A549 (cell line): ENCODE measurements around the gene SOX13. TPM values are rescaled to one million over a fixed set of nuclear protein-coding genes. Genes with fewer than 3 reads are reported as not detected.

Source experiments
- ATAC-seq, 2 experiments: fragments of 200-7000 bp in 1 of 2; fragments of >200 bp in 1 of 2; cut with Nextera tagmentation in 1 of 2; cut with Tn5 transposase in 1 of 2; 3 replicates each; pipeline versions ENCODE4 v1.8.0 to v1.9.1; 2018 to 2020; ENCODE audit warnings: mild to moderate bottlenecking in 1 of 2, moderate library complexity in 1 of 2
- CTCF ChIA-PET: fragments of 300-600 bp; sonication (Branson Sonifier 250); formaldehyde crosslinking; extraction: SDS; loops from one replicate; lab custom pipeline; 2021; ENCODE audit warnings: antibody characterized with exemption, inconsistent platforms; lab: Yijun Ruan, JAX
- POLR2A ChIA-PET: fragments of 350-600 bp; formaldehyde crosslinking; extraction: SDS; loops from one replicate; lab custom pipeline; 2021; ENCODE audit warnings: antibody characterized with exemption, inconsistent platforms; lab: Yijun Ruan, JAX
- DNase-seq, 2 experiments: peaks; one replicate each; pipeline versions ENCODE4 v3.0.0 to v3.0.0-alpha.2; 2011 to 2016; ENCODE audit warnings: low read depth in 1 of 2, low spot score in 1 of 2
- FAIRE-seq: peaks from 2 replicates; lab custom pipeline; 2011; peaks lifted over from hg19 to GRCh38; lab: Jason Lieb, UNC
- H3K27ac ChIP-seq, 2 experiments: fragments of >200 bp; sonication (Bioruptor Twin); formaldehyde crosslinking; 3 replicates each; pipeline ENCODE4 v1.5.1; 2016 to 2017
- H3K4me1 ChIP-seq: fragments of >200 bp; sonication (Bioruptor Twin); formaldehyde crosslinking; 3 replicates; pipeline ENCODE4 v1.6.1; 2016
- H3K4me2 ChIP-seq: fragments of >200 bp; sonication (Bioruptor Twin); formaldehyde crosslinking; 3 replicates; pipeline ENCODE4 v1.6.1; 2016
- H3K4me3 ChIP-seq: fragments of >200 bp; sonication (Bioruptor Twin); formaldehyde crosslinking; 3 replicates; pipeline ENCODE4 v1.5.1; 2016
- H3K9me3 ChIP-seq: fragments of >200 bp; sonication (Bioruptor Twin); formaldehyde crosslinking; 3 replicates; pipeline ENCODE4 v1.6.1; 2016
- CBX8 ChIP-seq: fragments of 200-600 bp; sonication (generic); IDR thresholded peaks from 2 replicates; pipeline ENCODE4 v1.6.1; 2016
- CHD4 ChIP-seq: fragments of 200-600 bp; sonication (generic); IDR thresholded peaks from 2 replicates; pipeline ENCODE4 v1.6.1; 2016; ENCODE audit warnings: antibody characterized with exemption, mild to moderate bottlenecking, borderline replicate concordance
- E2F6 ChIP-seq: IDR thresholded peaks from 2 replicates; pipeline ENCODE4 v1.6.1; 2012; ENCODE audit warnings: low read depth, borderline replicate concordance
- EHMT2 ChIP-seq: fragments of 200-600 bp; sonication (generic); IDR thresholded peaks from 2 replicates; pipeline ENCODE4 v1.6.1; 2016; ENCODE audit warnings: antibody characterized with exemption, low read depth, mild to moderate bottlenecking, moderate library complexity
- EP300 ChIP-seq, 2 experiments: fragments of >200 bp; sonication (Bioruptor Twin); formaldehyde crosslinking; IDR thresholded peaks; 2 replicates in 1 of 2; 3 replicates in 1 of 2; pipeline ENCODE4 v1.6.1; 2016 to 2017
- ESRRA ChIP-seq: fragments of 150-350 bp; IDR thresholded peaks from 2 replicates; pipeline ENCODE4 v1.6.1; 2014; ENCODE audit warnings: mild to moderate bottlenecking, low read length, borderline replicate concordance
- FOSB ChIP-seq: fragments of 250-450 bp; sonication (Bioruptor Pico); IDR thresholded peaks from 2 replicates; pipeline ENCODE4 v1.5.0; 2020; ENCODE audit warnings: mild to moderate bottlenecking, moderate library complexity
- HDAC2 ChIP-seq: fragments of 200-600 bp; sonication (generic); IDR thresholded peaks from 2 replicates; pipeline ENCODE4 v1.6.1; 2016
- HMGXB4 ChIP-seq: fragments of 250-450 bp; sonication (Bioruptor Pico); IDR thresholded peaks from 2 replicates; pipeline ENCODE4 v1.5.0; 2021; ENCODE audit warnings: mild to moderate bottlenecking, moderate library complexity, borderline replicate concordance
- HOXB13 ChIP-seq: fragments of 250-450 bp; sonication (Bioruptor Pico); IDR thresholded peaks from 2 replicates; pipeline ENCODE4 v1.5.0; 2020; ENCODE audit warnings: low read depth, mild to moderate bottlenecking, moderate library complexity
- JUNB ChIP-seq: fragments of >200 bp; sonication (Bioruptor Twin); formaldehyde crosslinking; IDR thresholded peaks from 2 replicates; pipeline ENCODE4 v1.6.1; 2016
- KDM1A ChIP-seq: fragments of 200-600 bp; sonication (generic); IDR thresholded peaks from 2 replicates; pipeline ENCODE4 v1.6.1; 2016; ENCODE audit warnings: low read depth, mild to moderate bottlenecking
- KDM5A ChIP-seq: fragments of 200-600 bp; sonication (generic); IDR thresholded peaks from 2 replicates; pipeline ENCODE4 v1.6.1; 2016; ENCODE audit warnings: antibody characterized with exemption, mild to moderate bottlenecking
- POLR2A ChIP-seq: IDR thresholded peaks from 2 replicates; pipeline ENCODE4 v1.6.1; 2012; ENCODE audit warnings: mild to moderate bottlenecking, low read length
- POLR2AphosphoS2 ChIP-seq: conservative IDR thresholded peaks from 2 replicates; pipeline ENCODE4 v1.6.1; 2012; ENCODE audit warnings: low read length, improper control_type of control experiment, inconsistent platforms
- RARB ChIP-seq: fragments of 250-450 bp; sonication (Bioruptor Pico); IDR thresholded peaks from 2 replicates; pipeline ENCODE4 v1.8.0; 2021; ENCODE audit warnings: mild to moderate bottlenecking, moderate library complexity
- RNF2 ChIP-seq: fragments of 200-600 bp; sonication (generic); IDR thresholded peaks from 2 replicates; pipeline ENCODE4 v1.6.1; 2016; ENCODE audit warnings: low read depth, mild to moderate bottlenecking, antibody characterized with exemption, moderate library complexity, borderline replicate concordance
- SMC3 ChIP-seq: fragments of >200 bp; sonication (Bioruptor Twin); formaldehyde crosslinking; IDR thresholded peaks from 3 replicates; pipeline ENCODE4 v1.6.1; 2018; ENCODE audit warnings: inconsistent platforms
- ZC3H11A ChIP-seq: fragments of 450-650 bp; IDR thresholded peaks from 2 replicates; pipeline ENCODE4 v1.6.1; 2014; ENCODE audit warnings: antibody characterized with exemption, mild to moderate bottlenecking
- WGBS: methylation state at CpG from one replicate; pipeline ENCODE4 v1.1.6; 2017; ENCODE audit errors: missing lambda C conversion rate; 5-methylcytosine and 5-hydroxymethylcytosine counted together
- polyA plus RNA-seq, 4 experiments: library from polyadenylated mRNA; depleted of rRNA in 3 of 4; stranded (reverse); fragments of >200 nt; fragmentation: RNase III in 1 of 4; extraction: RNeasy Plus Mini Kit Qiagen cat#74134 plus additional on column Dnase treatment in 1 of 4; gene quantifications; 2 replicates in 3 of 4; 3 replicates in 1 of 4; pipeline ENCODE4 v1.2.3, GENCODE V29; 2011 to 2017
- TF ChIP-seq, protein P1 (sequence below): fragments of 200-600 bp; sonication (generic); IDR thresholded peaks from 2 replicates; pipeline ENCODE4 v1.6.1; 2016; ENCODE audit warnings: antibody characterized with exemption, mild to moderate bottlenecking, moderate library complexity
- TF ChIP-seq, protein P2 (sequence below): fragments of >200 bp; sonication (Bioruptor Twin); formaldehyde crosslinking; IDR thresholded peaks from 2 replicates; pipeline ENCODE4 v1.6.1; 2016

The SOX13 gene
- polyA plus RNA-seq, 2 of the 4 experiments (the other 2 are of a cell fraction) = 6.8 to 9.8 TPM

GRCh38 chr1:204094856-204095634 is 22.1 kb downstream of the SOX13 start:
- no peak overlapping the region for H3K4me3 ChIP-seq
- H3K4me2 ChIP-seq = no peak overlapping the region
- CTCF ChIA-PET = interaction anchor here (3.0 kb wide), 1 partner anchor 224 kb away, joined by 11 read pairs; no protein-coding TSS in a partner anchor
- 89% methylated on average over 15 of the region's 15 CpGs for whole genome bisulfite sequencing
- no peak for FAIRE-seq
- TF ChIP-seq E2F6 (no peak), HOXB13 (CRISPR knock-in tag) (no peak), KDM5A (no peak), FOSB (CRISPR knock-in tag) (no peak), SMC3 (no peak), ZC3H11A (no peak), KDM1A (no peak)
- POLR2A ChIA-PET = no interaction called here
- no peak for DNase-seq
- H3K27ac ChIP-seq = 0 out of 6 replicates have a peak overlapping the region, but pooled peaks of 1 of the 2 experiments have one; percentile 80
- no peaks in the 10 kb centered on the region for H3K9me3 ChIP-seq
- ATAC-seq = peak in 1 of 2 experiments; percentile 33; a peak in 1 of 6 replicates
- H3K4me1 ChIP-seq = peaks cover 27% of the 10 kb centered on the region

- no peak for TF ChIP-seq ESRRA
- TF ChIP-seq HOXB13 (CRISPR knock-in tag) = no peak
- TF ChIP-seq EHMT2 = no peak
- TF ChIP-seq CBX8 = no peak
- TF ChIP-seq EP300 (IDR thresholded peaks at IDR 0.05) = no peak
- TF ChIP-seq, protein P1, sequence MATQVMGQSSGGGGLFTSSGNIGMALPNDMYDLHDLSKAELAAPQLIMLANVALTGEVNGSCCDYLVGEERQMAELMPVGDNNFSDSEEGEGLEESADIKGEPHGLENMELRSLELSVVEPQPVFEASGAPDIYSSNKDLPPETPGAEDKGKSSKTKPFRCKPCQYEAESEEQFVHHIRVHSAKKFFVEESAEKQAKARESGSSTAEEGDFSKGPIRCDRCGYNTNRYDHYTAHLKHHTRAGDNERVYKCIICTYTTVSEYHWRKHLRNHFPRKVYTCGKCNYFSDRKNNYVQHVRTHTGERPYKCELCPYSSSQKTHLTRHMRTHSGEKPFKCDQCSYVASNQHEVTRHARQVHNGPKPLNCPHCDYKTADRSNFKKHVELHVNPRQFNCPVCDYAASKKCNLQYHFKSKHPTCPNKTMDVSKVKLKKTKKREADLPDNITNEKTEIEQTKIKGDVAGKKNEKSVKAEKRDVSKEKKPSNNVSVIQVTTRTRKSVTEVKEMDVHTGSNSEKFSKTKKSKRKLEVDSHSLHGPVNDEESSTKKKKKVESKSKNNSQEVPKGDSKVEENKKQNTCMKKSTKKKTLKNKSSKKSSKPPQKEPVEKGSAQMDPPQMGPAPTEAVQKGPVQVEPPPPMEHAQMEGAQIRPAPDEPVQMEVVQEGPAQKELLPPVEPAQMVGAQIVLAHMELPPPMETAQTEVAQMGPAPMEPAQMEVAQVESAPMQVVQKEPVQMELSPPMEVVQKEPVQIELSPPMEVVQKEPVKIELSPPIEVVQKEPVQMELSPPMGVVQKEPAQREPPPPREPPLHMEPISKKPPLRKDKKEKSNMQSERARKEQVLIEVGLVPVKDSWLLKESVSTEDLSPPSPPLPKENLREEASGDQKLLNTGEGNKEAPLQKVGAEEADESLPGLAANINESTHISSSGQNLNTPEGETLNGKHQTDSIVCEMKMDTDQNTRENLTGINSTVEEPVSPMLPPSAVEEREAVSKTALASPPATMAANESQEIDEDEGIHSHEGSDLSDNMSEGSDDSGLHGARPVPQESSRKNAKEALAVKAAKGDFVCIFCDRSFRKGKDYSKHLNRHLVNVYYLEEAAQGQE = no peak
- no peak for TF ChIP-seq KDM5A
- TF ChIP-seq, protein P2, sequence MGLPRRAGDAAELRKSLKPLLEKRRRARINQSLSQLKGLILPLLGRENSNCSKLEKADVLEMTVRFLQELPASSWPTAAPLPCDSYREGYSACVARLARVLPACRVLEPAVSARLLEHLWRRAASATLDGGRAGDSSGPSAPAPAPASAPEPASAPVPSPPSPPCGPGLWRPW = no peak
- TF ChIP-seq, all 56 proteins: peak for 0
- POLR2A ChIA-PET = no interaction called here
- WGBS = 78% methylated on average over 3 of the region's 3 CpGs
- DNase-seq (no peak), ATAC-seq (no peak), FAIRE-seq (no peak)
- Histone ChIP-seq H3K4me3 (no peak overlapping the region), H3K27ac (no peak overlapping the region), H3K4me2 (no peak overlapping the region), H3K4me1 (peaks cover 31% of the 10 kb centered on the region), H3K9me3 (no peaks in the 10 kb centered on the region)
- CTCF ChIA-PET = interaction anchor here (0.7 to 3.0 kb wide), 3 partner anchors 65 to 227 kb away, joined by 3 to 11 read pairs (median 4); no protein-coding TSS in a partner anchor
These were observed 24.0 kb downstream of the SOX13 start for GRCh38 chr1:204096931-204097330.

GRCh38 chr1:204098683-204099082 is 25.8 kb downstream of the SOX13 start:
- POLR2A ChIA-PET = no interaction called here
- no peaks in the 10 kb centered on the region for H3K9me3 ChIP-seq
- no peak overlapping the region for H3K4me2 ChIP-seq
- H3K27ac ChIP-seq = no peak overlapping the region
- WGBS = 92% methylated on average over 4 of the region's 4 CpGs
- no peak overlapping the region for H3K4me3 ChIP-seq
- H3K4me1 ChIP-seq = peaks cover 34% of the 10 kb centered on the region
- CTCF ChIA-PET = interaction anchor here (0.8 to 1.4 kb wide), 6 partner anchors 13 to 240 kb away, joined by 3 to 5 read pairs (median 4); no protein-coding TSS in a partner anchor
- DNase-seq = no peak
- no peak for FAIRE-seq
- no peak for ATAC-seq
- TF ChIP-seq JUNB = no peak
- TF ChIP-seq E2F6 = no peak
- TF ChIP-seq, protein P2 = no peak
- TF ChIP-seq POLR2A = no peak
- no peak for TF ChIP-seq RNF2
- no peak for TF ChIP-seq SMC3
- no peak for TF ChIP-seq HDAC2
- TF ChIP-seq CHD4 = no peak
- no peak for TF ChIP-seq RARB (CRISPR knock-in tag)
- TF ChIP-seq HMGXB4 (CRISPR knock-in tag) = no peak
- TF ChIP-seq POLR2AphosphoS2 = no peak
